ENCODE measurements around the gene ASAP2.

DNA sequence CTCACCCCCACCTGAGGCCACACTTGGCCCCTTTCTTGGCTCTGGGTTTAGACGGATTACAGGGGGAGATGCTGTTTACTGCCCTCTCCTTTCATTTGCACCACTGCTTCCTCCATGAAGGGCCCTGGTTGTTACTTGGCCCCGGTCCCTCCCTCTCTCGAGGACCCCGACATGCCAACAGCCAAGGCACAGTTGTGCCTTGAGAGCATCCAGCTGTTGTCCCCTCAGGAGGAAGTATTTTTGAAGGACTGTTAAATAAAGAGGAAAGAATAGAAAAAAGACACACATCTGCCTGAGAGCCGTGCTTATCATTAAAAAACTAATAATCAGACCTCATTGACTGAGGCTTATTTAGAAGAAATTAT lies 172.8 kb downstream of the ASAP2 start:
- TF ChIP-seq, protein P1, sequence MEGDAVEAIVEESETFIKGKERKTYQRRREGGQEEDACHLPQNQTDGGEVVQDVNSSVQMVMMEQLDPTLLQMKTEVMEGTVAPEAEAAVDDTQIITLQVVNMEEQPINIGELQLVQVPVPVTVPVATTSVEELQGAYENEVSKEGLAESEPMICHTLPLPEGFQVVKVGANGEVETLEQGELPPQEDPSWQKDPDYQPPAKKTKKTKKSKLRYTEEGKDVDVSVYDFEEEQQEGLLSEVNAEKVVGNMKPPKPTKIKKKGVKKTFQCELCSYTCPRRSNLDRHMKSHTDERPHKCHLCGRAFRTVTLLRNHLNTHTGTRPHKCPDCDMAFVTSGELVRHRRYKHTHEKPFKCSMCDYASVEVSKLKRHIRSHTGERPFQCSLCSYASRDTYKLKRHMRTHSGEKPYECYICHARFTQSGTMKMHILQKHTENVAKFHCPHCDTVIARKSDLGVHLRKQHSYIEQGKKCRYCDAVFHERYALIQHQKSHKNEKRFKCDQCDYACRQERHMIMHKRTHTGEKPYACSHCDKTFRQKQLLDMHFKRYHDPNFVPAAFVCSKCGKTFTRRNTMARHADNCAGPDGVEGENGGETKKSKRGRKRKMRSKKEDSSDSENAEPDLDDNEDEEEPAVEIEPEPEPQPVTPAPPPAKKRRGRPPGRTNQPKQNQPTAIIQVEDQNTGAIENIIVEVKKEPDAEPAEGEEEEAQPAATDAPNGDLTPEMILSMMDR (conservative IDR thresholded peaks at IDR 0.05; ENCODE audit: low read depth, low read length), result no peak
- TF ChIP-seq EZH2 (IDR thresholded peaks at IDR 0.05; ENCODE audit: low read length, unreplicated experiment), result no peak
- no peak for TF ChIP-seq EZH2phosphoT487 (IDR thresholded peaks at IDR 0.05; ENCODE audit: borderline replicate concordance, low read length)
